Activated CD8-positive, alpha-beta T cell treated with anti-CD3 and anti-CD28 coated beads for 36 hours (primary cell): ENCODE data around the gene FOXO1. TPM values are rescaled to one million over a fixed set of nuclear protein-coding genes. Genes with fewer than 3 reads are reported as not detected.

Experiments
- ATAC-seq: fragments of 200-7000 bp; cut with Tn5 transposase; one replicate; pipeline ENCODE4 v1.10.0; 2021; ENCODE audit warnings: mild to moderate bottlenecking, moderate library complexity
- CTCF ChIA-PET: fragments of 350-600 bp; sonication (Branson Sonifier 250); formaldehyde crosslinking; loops from one replicate; lab custom pipeline; 2021; ENCODE audit warnings: antibody characterized with exemption; lab: Charles Lee
- POLR2A ChIA-PET: fragments of 350-600 bp; sonication (Branson Sonifier 250); formaldehyde crosslinking; loops from one replicate; lab custom pipeline; 2021; ENCODE audit warnings: antibody characterized with exemption; lab: Charles Lee
- DNase-seq: peaks from one replicate; pipeline ENCODE4 v3.0.0-alpha.2; 2020
- H3K27ac Mint-ChIP-seq: one replicate; pipeline ENCODE4 v1.8.0; 2021; ENCODE audit warnings: mild to moderate bottlenecking, mixed read lengths
- H3K27me3 Mint-ChIP-seq: one replicate; pipeline ENCODE4 v1.8.0; 2021; ENCODE audit warnings: mixed read lengths
- H3K36me3 Mint-ChIP-seq: one replicate; pipeline ENCODE4 v1.8.0; 2021; ENCODE audit warnings: low read depth, mixed read lengths
- H3K4me1 Mint-ChIP-seq: one replicate; pipeline ENCODE4 v1.8.0; 2021; ENCODE audit warnings: low read depth, mixed read lengths
- H3K4me3 Mint-ChIP-seq: one replicate; pipeline ENCODE4 v1.8.0; 2021; ENCODE audit warnings: mild to moderate bottlenecking, moderate library complexity, mixed read lengths
- H3K9me3 Mint-ChIP-seq: one replicate; pipeline ENCODE4 v1.8.0; 2021; ENCODE audit warnings: mixed read lengths
- CTCF ChIP-seq: fragments of 200-600 bp; IDR thresholded peaks from one replicate; pipeline ENCODE4 v1.8.0; 2022; ENCODE audit warnings: antibody characterized with exemption, mild to moderate bottlenecking
- intact Hi-C: fragments of 100-400 bp; cut with micrococcal nuclease; formaldehyde crosslinking; loops from one replicate; pipeline ENCODE4 v1.10.0; 2022
- total RNA-seq, 2 experiments: library from RNA; stranded (reverse); gene quantifications; one replicate each; pipeline ENCODE4 v1.2.3, GENCODE V29; 2021

The FOXO1 gene
- total RNA-seq, 2 experiments from 2014 or later: 30.6 to 30.8 TPM

GRCh38 chr13:40662866-40663265 is 3.6 kb downstream of the FOXO1 start:
- intact Hi-C loops: loop anchor here (1.0 to 10.0 kb wide), 7 partner anchors 10 to 478 kb away; partner anchors contain the start of gene MRPS31
- peaks cover 44% of the 10 kb centered on the region for H3K4me1 Mint-ChIP-seq

GRCh38 chr13:40661875-40662665 is 4.4 kb downstream of the FOXO1 start:
- Mint-ChIP-seq H3K9me3 (peaks cover 2% of the 10 kb centered on the region), H3K4me1 (peaks cover 46% of the 10 kb centered on the region), H3K4me3 (peak overlapping the region; percentile 84), H3K27ac (peak overlapping the region; percentile 94), H3K36me3 (peaks cover 39% of the 10 kb centered on the region), H3K27me3 (no peaks in the 10 kb centered on the region)
- no peak for ATAC-seq
- POLR2A ChIA-PET: interaction anchor here (1.2 to 5.6 kb wide), 8 partner anchors 43 to 475 kb away, joined by 3 to 26 read pairs (median 4); no protein-coding TSS in a partner anchor
- TF ChIP-seq CTCF: no peak
- DNase-seq: no peak
- intact Hi-C loops: loop anchor here (1.0 to 10.0 kb wide), 7 partner anchors 9 to 477 kb away; partner anchors contain the start of gene MRPS31
- CTCF ChIA-PET: interaction anchor here (0.9 to 1.7 kb wide), 2 partner anchors 42 to 100 kb away, joined by 3 to 5 read pairs; no protein-coding TSS in a partner anchor

More at GRCh38 chr13:40662866-40663265, 3.6 kb downstream of the FOXO1 start:
- Mint-ChIP-seq H3K27ac (peak overlapping the region; percentile 94), H3K27me3 (no peaks in the 10 kb centered on the region), H3K9me3 (peaks cover 2% of the 10 kb centered on the region), H3K4me3 (peak overlapping the region; percentile 84), H3K36me3 (peaks cover 33% of the 10 kb centered on the region)
- peak; percentile 40 for ATAC-seq
- DNase-seq: peak; percentile 49
- ChIA-PET POLR2A (interaction anchor here (0.6 to 5.6 kb wide), 13 partner anchors 10 to 476 kb away, joined by 3 to 26 read pairs (median 4); no protein-coding TSS in a partner anchor), CTCF (interaction anchor here (0.8 to 1.8 kb wide), 4 partner anchors 101 to 273 kb away, joined by 3 to 7 read pairs (median 5); no protein-coding TSS in a partner anchor)
- no peak for TF ChIP-seq CTCF

GRCh38 chr13:40660692-40661091 is 5.7 kb downstream of the FOXO1 start:
- Mint-ChIP-seq H3K27me3 (no peaks in the 10 kb centered on the region), H3K4me1 (peaks cover 58% of the 10 kb centered on the region), H3K27ac (peak overlapping the region; percentile 94), H3K36me3 (peaks cover 46% of the 10 kb centered on the region), H3K4me3 (no peak overlapping the region), H3K9me3 (peaks cover 2% of the 10 kb centered on the region)
- ATAC-seq: no peak
- CTCF ChIA-PET: interaction anchor here (1.7 kb wide), 1 partner anchor 40 kb away, joined by 5 read pairs; no protein-coding TSS in a partner anchor
- intact Hi-C loops: loop anchor here (5.0 to 10.0 kb wide), 5 partner anchors 48 to 476 kb away; partner anchors contain the start of gene MRPS31
- no peak for TF ChIP-seq CTCF
- POLR2A ChIA-PET: interaction anchor here (0.6 to 1.7 kb wide), 9 partner anchors 10 to 454 kb away, joined by 3 to 6 read pairs (median 3); no protein-coding TSS in a partner anchor
- DNase-seq: no peak

DNA sequence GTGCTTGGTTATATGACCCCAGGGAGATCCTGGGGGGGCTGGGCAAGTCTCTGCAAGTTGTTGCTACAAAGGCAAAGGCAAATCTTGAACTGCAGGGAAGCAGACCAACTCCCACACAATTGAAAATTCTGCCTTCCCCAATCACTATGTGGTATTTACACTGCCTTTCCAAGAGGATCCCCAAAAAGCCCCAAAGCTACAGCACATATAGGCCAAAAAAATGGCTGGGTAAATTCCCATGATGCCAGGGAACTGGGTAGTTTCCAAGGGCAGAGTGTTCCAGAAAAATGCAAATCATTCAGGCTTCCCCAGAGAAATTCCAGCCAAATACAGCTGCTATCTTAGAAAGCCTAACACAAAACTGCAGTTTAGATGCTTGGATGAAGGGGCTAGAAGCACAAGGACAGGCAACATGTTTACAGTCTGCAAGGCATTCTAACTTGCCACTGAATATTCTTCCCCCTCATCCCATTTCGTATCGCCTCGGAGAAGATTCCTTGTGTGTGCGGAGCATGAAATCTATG is 6.2 kb downstream of the FOXO1 start:
- peak overlapping the region; percentile 94 for H3K27ac Mint-ChIP-seq
- DNase-seq: no peak
- no peak for ATAC-seq

More for the DNA sequence above, 6.2 kb downstream of the FOXO1 start:
- H3K4me3 Mint-ChIP-seq: no peak overlapping the region
- peaks cover 2% of the 10 kb centered on the region for H3K9me3 Mint-ChIP-seq
- intact Hi-C loops: loop anchor here (5.0 to 10.0 kb wide), 5 partner anchors 48 to 475 kb away; partner anchors contain the start of gene MRPS31
- no peaks in the 10 kb centered on the region for H3K27me3 Mint-ChIP-seq
- H3K4me1 Mint-ChIP-seq: peaks cover 62% of the 10 kb centered on the region
- POLR2A ChIA-PET: interaction anchor here (0.8 to 1.7 kb wide), 5 partner anchors 10 to 349 kb away, joined by 3 to 6 read pairs (median 3); no protein-coding TSS in a partner anchor
- H3K36me3 Mint-ChIP-seq: peaks cover 44% of the 10 kb centered on the region
- CTCF ChIA-PET: no interaction called here
- no peak for TF ChIP-seq CTCF
